ENCODE results near the gene TUB.

TUB gene

GRCh38 chr11:8070417-8071115 is 10.4 kb upstream of the TUB start:
- DNase-seq: no peak

- DNase-seq: no peak
Measured at GRCh38 chr11:8071616-8072581, 9.1 kb upstream of the TUB start.

- DNase-seq: no peak
Measured at GRCh38 chr11:8075119-8075726, 5.8 kb upstream of the TUB start.

- no peak for DNase-seq
Measured at GRCh38 chr11:8079111-8079675, 1.8 kb upstream of the TUB start.

GRCh38 chr11:8080069-8080670 is 841 bp upstream of the TUB start:
- DNase-seq: no peak

- DNase-seq: no peak
Measured at GRCh38 chr11:8081591-8082250, 710 bp downstream of the TUB start.

- DNase-seq: no peak
Measured at GRCh38 chr11:8082391-8083087, 1.5 kb downstream of the TUB start.

GRCh38 chr11:8083088-8083395 is 2.0 kb downstream of the TUB start:
- DNase-seq: no peak

- no peak for DNase-seq
Measured at GRCh38 chr11:8083871-8084281, 2.9 kb downstream of the TUB start.

GRCh38 chr11:8084352-8084751 is 3.3 kb downstream of the TUB start:
- DNase-seq: no peak

GRCh38 chr11:8085011-8085645 is 4.1 kb downstream of the TUB start:
- no peak for DNase-seq

GRCh38 chr11:8086001-8086479 is 5.0 kb downstream of the TUB start:
- DNase-seq: no peak

GRCh38 chr11:8086571-8086970 is 5.6 kb downstream of the TUB start:
- no peak for DNase-seq

GRCh38 chr11:8087185-8087584 is 6.2 kb downstream of the TUB start:
- DNase-seq: no peak

GRCh38 chr11:8087756-8088155 is 6.7 kb downstream of the TUB start:
- no peak for DNase-seq

GRCh38 chr11:8089791-8090510 is 8.9 kb downstream of the TUB start:
- no peak for DNase-seq

GRCh38 chr11:8090756-8091155 is 9.7 kb downstream of the TUB start:
- no peak for DNase-seq

- DNase-seq: no peak
Measured at GRCh38 chr11:8091721-8092120, 10.7 kb downstream of the TUB start.

GRCh38 chr11:8092587-8093424 is 11.8 kb downstream of the TUB start:
- no peak for DNase-seq
